Left ventricle myocardium superior (tissue), 1 donor: Measurements from ENCODE around the gene TXNRD1. TPM values are rescaled to one million over a fixed set of nuclear protein-coding genes. Genes with fewer than 3 reads are reported as not detected.
A peak's percentile ranks its signal among the peaks of the same experiment; 100 is the strongest.

Experiments
- ATAC-seq: fragments of 200-7000 bp; cut with Tn5 transposase; one replicate; pipeline ENCODE4 v1.9.1; 2020; ENCODE audit warnings: mild to moderate bottlenecking, moderate library complexity
- DNase-seq: peaks from one replicate; pipeline ENCODE4 v3.0.0-alpha.2; 2020
- intact Hi-C: fragments of 100-400 bp; cut with micrococcal nuclease; formaldehyde crosslinking; loops from one replicate; pipeline ENCODE4 v1.11.0; 2022
- total RNA-seq: library from RNA; stranded (reverse); fragmentation: NEBNext Ultra II Directional; extraction: Animal tissue kit (Norgen Biotek cat#: 25700); gene quantifications from one replicate; pipeline ENCODE4 v1.2.1, GENCODE V29; 2021
- donor health status: DM: no; HTN: yes; CAD: no; lungs with severe emphysema.

Gene TXNRD1
- total RNA-seq, 1 donor from 2014 or later: 88.0 TPM

- ATAC-seq (no peak), DNase-seq (no peak)
- intact Hi-C loops: no loop called here
Measured at GRCh38 chr12:104272938-104273337, 57.4 kb downstream of the TXNRD1 start.

DNA sequence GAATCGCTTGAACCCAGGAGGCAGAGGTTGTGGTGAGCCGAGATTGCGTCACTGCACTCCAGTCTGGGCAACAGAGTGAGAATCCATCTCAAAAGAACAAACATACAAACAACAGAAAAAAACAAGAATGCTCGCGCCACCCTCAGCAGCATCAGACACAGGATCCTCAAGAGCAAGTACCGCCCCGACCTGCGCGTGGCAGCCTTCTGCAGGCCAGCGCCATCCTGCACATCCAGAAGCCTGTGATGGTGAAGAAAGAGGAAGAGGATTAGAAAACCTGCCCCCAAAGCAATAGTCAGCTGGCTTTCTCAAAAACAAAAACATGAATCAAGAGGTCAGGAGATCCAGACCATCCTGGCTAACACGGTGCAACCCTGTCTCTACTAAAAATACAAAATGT is 57.9 kb downstream of the TXNRD1 start:
- no peak for DNase-seq
- ATAC-seq: no peak
- intact Hi-C loops: no loop called here

GRCh38 chr12:104274811-104275210 is 59.2 kb downstream of the TXNRD1 start:
- intact Hi-C loops: no loop called here
- ATAC-seq: no peak
- no peak for DNase-seq

DNA sequence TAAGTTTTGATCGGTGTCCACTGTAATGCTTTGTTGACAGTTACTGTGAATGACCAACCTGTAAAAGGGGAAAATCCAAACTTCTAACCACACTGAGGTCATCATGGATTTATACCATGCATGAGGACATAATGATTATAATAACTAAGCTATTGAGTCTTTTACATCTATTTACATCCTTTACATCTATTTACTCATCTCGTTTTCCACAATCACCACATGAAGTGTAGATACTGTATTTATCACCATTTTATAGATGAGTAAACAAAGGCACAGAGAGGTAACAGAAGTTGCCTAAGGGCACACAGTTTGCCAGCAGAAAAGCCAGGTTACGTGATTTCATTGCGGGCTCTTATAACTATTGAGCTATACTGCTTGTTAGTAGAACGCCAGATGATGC is 60.1 kb downstream of the TXNRD1 start:
- intact Hi-C loops: no loop called here
- no peak for ATAC-seq
- no peak for DNase-seq

DNA sequence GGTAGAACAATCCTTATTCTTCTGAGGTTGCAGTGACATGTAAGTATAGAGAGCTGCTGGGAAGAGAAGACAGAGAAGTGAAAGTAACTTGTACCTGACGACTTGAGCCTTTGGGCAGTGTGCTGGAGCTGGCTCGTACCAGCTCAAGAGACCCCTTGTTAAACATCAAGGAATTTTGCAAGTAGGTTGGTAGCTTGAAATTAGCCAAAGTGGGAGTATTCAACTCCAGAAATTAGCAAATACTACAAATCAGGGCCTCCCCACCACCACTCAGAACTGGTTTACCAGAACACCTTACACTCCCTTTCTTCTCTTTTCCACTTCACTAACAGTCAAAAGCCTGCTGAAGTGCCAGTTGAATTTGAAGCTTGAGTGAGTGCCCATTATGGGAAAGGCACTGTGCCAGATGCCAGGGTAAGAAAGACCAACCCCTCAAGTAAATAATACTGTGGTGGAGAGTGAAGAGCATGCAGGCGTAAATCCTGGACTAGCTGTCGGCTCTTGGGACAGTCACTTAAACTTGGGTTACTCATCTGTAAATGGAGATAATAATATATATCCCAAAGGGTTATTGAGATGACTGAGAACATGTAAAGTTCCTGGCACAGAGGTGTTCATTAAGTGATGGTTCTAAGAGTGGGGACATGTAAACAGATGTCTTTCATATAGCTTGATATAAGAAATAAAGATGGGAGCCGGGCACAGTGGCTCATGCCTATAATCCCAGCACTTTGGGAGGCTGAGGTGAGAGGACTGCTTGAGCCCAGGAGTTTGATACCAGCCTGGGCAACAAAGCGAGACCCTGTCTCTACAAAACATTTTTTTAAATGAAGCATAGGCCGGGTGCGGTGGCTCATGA is 60.9 kb downstream of the TXNRD1 start:
- intact Hi-C loops: no loop called here
- ATAC-seq (peak; percentile 61), DNase-seq (no peak)

DNA sequence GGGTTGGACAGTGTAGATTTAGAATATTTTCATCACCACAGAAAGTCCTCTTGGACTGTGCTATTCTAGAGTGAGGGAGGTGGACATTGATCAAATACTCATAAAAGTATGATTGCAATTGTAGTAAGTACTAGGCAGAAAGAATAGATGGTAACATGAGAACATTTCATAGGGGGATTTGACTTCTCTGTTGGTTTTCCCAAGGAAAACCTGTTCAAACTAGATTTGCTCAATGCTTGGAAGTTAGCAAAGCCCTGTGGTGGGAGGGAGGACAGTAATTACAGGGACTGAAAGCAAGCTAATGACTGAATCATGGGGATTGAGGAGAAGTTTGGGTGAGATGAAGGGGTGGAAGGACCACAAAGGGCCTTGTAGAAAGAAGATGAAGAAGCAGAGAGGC is 63.6 kb downstream of the TXNRD1 start:
- DNase-seq (no peak), ATAC-seq (no peak)
- intact Hi-C loops: no loop called here

DNA sequence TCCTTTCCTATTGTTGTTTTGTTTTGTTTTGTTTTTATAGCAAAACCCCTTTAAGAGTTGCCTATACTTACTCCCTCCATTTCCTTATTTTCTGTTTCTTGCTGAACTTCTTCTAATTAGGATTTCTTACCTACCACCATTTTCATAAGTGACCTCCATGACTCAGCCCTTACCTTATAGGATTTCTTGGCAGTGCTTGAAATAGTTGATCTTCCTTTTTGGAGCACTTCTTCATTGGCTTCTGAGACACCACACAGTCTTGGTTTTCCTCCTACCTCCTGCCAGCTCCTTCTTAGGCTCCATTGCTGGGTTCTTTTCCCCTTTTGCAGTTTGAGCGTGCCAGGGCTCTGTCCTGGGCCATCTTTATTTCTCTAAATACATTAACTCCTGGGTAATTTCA is 64.5 kb downstream of the TXNRD1 start:
- no peak for DNase-seq
- intact Hi-C loops: no loop called here
- no peak for ATAC-seq

- no peak for DNase-seq
- ATAC-seq: no peak
- intact Hi-C loops: no loop called here
Measured at GRCh38 chr12:104280717-104281458, 65.3 kb downstream of the TXNRD1 start.

GRCh38 chr12:104281636-104282035 is 66.1 kb downstream of the TXNRD1 start:
- DNase-seq: no peak
- ATAC-seq: no peak
- intact Hi-C loops: no loop called here

DNA sequence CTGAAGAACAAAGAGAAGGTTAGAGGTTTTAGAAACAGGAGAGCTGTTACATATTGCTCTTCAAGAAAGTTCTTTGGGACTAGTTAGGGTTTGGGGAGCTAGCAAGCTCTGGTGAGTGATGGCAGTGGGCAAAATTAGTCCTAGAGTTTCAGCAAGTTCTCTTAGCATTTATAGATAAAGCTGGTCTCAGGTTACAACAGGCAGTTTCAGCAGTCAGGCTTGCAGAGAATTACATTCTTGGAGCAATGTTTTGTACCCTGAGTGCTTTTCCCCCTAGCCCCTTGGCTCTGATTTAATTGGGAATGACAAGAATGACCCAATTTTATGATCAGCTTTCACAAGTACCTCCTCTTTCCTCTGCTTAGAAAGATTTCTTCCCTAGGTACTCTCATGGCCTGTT is 66.5 kb downstream of the TXNRD1 start:
- intact Hi-C loops: no loop called here
- ATAC-seq: no peak

GRCh38 chr12:104285740-104286515 is 70.3 kb downstream of the TXNRD1 start:
- DNase-seq: no peak
- intact Hi-C loops: loop anchor here (2.0 kb wide), 1 partner anchor 65 kb away; no protein-coding TSS in a partner anchor
- ATAC-seq: no peak

More for the DNA sequence above, 66.5 kb downstream of the TXNRD1 start:
- no peak for DNase-seq

- DNase-seq: peak; percentile 95
- intact Hi-C loops: loop anchor here (2.0 kb wide), 1 partner anchor 66 kb away; no protein-coding TSS in a partner anchor
- ATAC-seq: peak; percentile 91
Measured at GRCh38 chr12:104286516-104287482, 71.2 kb downstream of the TXNRD1 start.

DNA sequence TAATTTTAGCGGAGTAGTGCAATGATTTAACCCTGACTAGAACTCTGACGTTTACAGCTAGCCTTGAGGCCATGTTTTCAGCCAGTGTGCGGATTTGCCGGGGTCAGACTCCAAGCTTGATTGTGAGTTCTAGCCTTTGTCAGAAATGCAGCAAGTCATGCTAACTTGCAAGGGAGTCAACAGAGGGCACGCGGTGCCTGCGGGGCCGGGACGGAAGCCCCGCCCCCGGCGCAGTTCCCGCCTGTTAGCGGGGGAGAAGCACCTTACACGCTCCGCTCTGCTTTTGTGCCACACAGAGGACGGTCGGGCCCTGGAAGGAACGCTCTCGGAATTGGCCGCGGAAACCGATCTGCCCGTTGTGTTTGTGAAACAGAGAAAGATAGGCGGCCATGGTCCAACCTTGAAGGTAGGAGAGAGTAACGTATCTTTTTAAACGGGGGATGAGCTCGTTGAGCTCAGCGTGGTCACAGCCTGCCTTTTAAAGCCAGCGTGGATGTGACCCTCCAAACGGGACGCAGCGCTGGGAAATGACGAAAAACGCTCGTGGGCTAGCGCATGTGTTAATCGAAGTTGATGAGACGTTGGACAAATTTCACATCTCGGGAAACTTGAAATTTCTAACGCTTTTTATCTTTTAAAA is 73.2 kb downstream of the TXNRD1 start:
- DNase-seq (peak; percentile 87), ATAC-seq (peak; percentile 80)
- intact Hi-C loops: no loop called here

DNA sequence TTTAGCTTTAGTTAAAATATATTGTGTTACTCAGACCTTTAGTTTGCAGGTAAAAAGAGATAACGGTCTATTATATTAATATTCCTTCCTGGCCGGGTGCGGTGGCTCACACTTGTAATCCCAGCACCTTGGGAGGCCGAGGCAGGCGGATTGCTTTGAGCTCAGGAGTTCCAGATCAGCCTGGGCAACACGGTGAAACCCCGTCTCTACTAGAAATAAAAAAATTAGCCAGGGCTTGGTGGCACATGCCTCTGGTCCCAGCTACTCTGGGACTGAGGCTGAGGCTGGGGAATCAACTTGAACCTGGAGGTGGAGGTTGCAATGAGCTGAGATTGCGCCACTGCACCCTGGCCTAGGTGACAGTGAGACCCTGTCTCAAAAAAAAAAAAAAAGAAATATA is 74.7 kb downstream of the TXNRD1 start:
- ATAC-seq (no peak), DNase-seq (no peak)
- intact Hi-C loops: no loop called here

- ATAC-seq (no peak), DNase-seq (no peak)
- intact Hi-C loops: no loop called here
Measured at GRCh38 chr12:104290855-104291254, 75.3 kb downstream of the TXNRD1 start.

GRCh38 chr12:104291867-104292524 is 76.4 kb downstream of the TXNRD1 start:
- DNase-seq (no peak), ATAC-seq (no peak)
- intact Hi-C loops: no loop called here

DNA sequence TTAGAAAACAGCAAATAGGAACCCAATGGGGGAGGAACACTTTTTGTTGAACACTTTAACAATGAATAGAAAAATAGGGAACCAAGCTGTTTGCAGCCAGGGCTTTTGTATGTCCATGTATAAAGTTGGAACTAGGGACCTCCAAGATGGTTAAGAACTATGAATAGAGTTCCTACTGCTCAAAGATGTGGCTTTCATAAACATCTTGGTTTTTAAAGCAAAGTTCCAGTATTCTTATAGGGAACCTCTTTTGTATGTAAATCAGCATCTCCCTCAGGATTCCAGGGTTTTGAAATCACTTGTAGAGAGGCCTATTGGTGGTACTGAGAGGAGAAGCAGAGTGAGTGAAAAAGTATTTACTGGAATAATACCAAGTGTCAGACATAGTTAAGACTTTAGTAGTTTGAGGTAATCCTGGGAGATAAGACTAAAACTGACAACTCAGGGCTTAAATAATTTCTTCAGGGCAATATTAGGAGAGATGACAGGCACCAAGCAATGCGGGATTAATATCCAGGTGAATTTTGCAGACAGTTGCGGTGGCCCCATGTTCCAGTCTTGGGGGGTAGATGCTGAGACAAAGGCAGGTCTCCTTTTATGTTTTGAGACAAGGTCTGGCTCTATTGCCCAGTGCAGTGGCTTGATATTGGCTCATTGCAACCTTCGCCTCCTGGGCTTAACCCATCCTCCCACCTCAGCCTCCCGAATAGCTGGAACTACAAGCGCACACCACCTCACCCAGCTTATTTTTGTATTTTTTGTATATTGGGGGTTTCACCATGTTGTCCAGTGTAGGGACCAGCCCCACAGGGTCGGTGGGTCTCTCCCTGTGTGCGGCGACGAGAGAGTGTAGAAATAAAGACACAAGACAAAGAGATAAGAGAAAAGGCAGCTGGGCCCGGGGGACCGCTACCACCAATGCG is 77.6 kb downstream of the TXNRD1 start:
- ATAC-seq (no peak), DNase-seq (no peak)
- intact Hi-C loops: no loop called here
